Keratinocyte (primary cell): ENCODE measurements around the gene MIOX.

ENCODE experiments used
- EZH2 ChIP-seq: IDR thresholded peaks from one replicate; pipeline ENCODE4 v1.6.1; 2012; ENCODE audit warnings: inconsistent platforms, mild to moderate bottlenecking, low read length, moderate library complexity
- TF ChIP-seq, protein P1 (sequence below), 3 experiments: IDR thresholded peaks in 1 of 3; conservative IDR thresholded peaks in 1 of 3; optimal IDR thresholded peaks in 1 of 3; 2 replicates in 2 of 3; 3 replicates in 1 of 3; pipeline versions ENCODE3 to v1.5.1; 2011; ENCODE audit warnings: low read length in 3 of 3, mild to moderate bottlenecking in 3 of 3, moderate library complexity in 2 of 3, control low read depth in 1 of 3, inconsistent platforms in 1 of 3; ENCODE audit not compliant: insufficient read depth in 2 of 3; ENCODE audit errors: extremely low read depth in 1 of 3

DNA sequence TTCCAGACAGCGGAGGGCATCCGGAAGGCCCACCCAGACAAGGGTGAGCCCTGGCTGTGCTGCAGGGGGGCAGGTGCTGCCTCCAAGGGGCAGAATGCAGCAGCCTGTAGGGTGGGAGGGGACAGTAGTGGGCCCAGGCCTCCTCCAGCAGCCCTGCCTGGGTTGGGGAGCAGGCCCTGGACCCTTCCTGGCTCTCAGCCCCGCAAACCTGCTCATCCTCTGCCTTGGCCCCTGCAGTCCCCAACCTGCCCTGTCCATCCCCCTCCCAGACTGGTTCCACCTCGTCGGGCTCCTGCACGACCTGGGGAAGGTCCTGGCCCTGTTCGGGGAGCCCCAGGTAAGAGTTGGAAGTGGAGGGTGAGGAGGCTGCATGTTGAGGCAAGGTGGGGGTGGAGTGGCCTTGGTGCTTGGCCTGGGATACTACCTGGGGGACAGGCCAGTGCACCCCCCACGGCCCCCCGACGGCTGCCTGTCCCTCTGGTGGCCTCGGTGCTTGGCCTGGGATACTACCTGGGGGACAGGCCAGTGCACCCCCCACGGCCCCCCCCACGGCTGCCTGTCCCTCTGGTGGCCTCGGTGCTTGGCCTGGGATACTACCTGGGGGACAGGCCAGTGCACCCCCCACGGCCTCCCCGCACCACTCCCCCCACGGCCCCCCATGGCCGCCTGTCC lies 1.5 kb downstream of the MIOX start:
- TF ChIP-seq, protein P1, sequence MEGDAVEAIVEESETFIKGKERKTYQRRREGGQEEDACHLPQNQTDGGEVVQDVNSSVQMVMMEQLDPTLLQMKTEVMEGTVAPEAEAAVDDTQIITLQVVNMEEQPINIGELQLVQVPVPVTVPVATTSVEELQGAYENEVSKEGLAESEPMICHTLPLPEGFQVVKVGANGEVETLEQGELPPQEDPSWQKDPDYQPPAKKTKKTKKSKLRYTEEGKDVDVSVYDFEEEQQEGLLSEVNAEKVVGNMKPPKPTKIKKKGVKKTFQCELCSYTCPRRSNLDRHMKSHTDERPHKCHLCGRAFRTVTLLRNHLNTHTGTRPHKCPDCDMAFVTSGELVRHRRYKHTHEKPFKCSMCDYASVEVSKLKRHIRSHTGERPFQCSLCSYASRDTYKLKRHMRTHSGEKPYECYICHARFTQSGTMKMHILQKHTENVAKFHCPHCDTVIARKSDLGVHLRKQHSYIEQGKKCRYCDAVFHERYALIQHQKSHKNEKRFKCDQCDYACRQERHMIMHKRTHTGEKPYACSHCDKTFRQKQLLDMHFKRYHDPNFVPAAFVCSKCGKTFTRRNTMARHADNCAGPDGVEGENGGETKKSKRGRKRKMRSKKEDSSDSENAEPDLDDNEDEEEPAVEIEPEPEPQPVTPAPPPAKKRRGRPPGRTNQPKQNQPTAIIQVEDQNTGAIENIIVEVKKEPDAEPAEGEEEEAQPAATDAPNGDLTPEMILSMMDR (optimal IDR thresholded peaks at IDR 0.05 in 1 of 3, IDR thresholded peaks at IDR 0.05 in 1 of 3, conservative IDR thresholded peaks at IDR 0.05 in 1 of 3; ENCODE audit: extremely low read depth in 1 of 3, insufficient read depth in 2 of 3, low read length in 3 of 3), result no peak
- no peak for TF ChIP-seq EZH2
